Measurements from ENCODE around the gene EPB41L4A.

- TF ChIP-seq POLR2AphosphoS5 (IDR thresholded peaks at IDR 0.05; ENCODE audit: low read depth): no peak
- no peak for TF ChIP-seq REST (IDR thresholded peaks at IDR 0.05; ENCODE audit: insufficient replicate concordance, low read depth)
- TF ChIP-seq CTCF (IDR thresholded peaks at IDR 0.05; ENCODE audit: insufficient read depth, low read length): no peak
Measured at GRCh38 chr5:112304743-112305142, 114.3 kb downstream of the EPB41L4A start.

All from HL-60 (cell line).